IMR-90 (cell line): Measurements from ENCODE around the gene SLC35E4. TPM values are rescaled to one million over a fixed set of nuclear protein-coding genes. Genes with fewer than 3 reads are reported as not detected.

Experiments used
- ATAC-seq: fragments of 200-7000 bp; cut with Tn5 transposase; 2 replicates; pipeline ENCODE4 v1.9.1; 2020; ENCODE audit warnings: low read depth, mild to moderate bottlenecking, moderate library complexity
- BruUV-seq: library from RNA; stranded (reverse); fragments of 400-500 nt; replicated peaks from 2 replicates; lab custom pipeline; 2021; lab: Mats Ljungman, UMichigan
- CTCF ChIA-PET: fragments of 300-600 bp; formaldehyde crosslinking; extraction: SDS; loops from one replicate; lab custom pipeline; 2021; ENCODE audit warnings: antibody characterized with exemption; lab: Yijun Ruan, JAX
- POLR2A ChIA-PET: fragments of 300-600 bp; sonication (Branson Sonifier 250); formaldehyde crosslinking; loops from one replicate; lab custom pipeline; 2022; ENCODE audit warnings: antibody characterized with exemption; ENCODE audit not compliant: unreplicated experiment; lab: Charles Lee
- DNase-seq: peaks from one replicate; pipeline ENCODE4 v3.0.0; 2013
- H2AFZ ChIP-seq: replicated peaks from 2 replicates; pipeline ENCODE3; 2013; ENCODE audit warnings: low read length, mild to moderate bottlenecking; ENCODE audit not compliant: poor library complexity
- H2AK5ac ChIP-seq: 2 replicates; pipeline ENCODE4 v1.6.1; 2013; ENCODE audit warnings: low read depth, low read length, inconsistent platforms
- H2AK9ac ChIP-seq: replicated peaks from 2 replicates; pipeline ENCODE3; 2013; ENCODE audit warnings: mild to moderate bottlenecking, low read depth, low read length, moderate library complexity; ENCODE audit not compliant: poor library complexity
- H2BK120ac ChIP-seq: 2 replicates; pipeline ENCODE4 v1.6.1; 2013; ENCODE audit warnings: low read depth, low read length, inconsistent platforms
- H2BK15ac ChIP-seq: 3 replicates; pipeline ENCODE4 v1.6.1; 2013; ENCODE audit warnings: low read depth, low read length, inconsistent platforms
- H2BK20ac ChIP-seq: 2 replicates; pipeline ENCODE4 v1.6.1; 2013; ENCODE audit warnings: low read depth, mild to moderate bottlenecking, inconsistent platforms, low read length, moderate library complexity
- H2BK5ac ChIP-seq: 2 replicates; pipeline ENCODE4 v1.6.1; 2013; ENCODE audit warnings: mild to moderate bottlenecking, low read depth, low read length, inconsistent platforms; ENCODE audit not compliant: poor library complexity, severe bottlenecking
- H3K14ac ChIP-seq: replicated peaks from 2 replicates; pipeline ENCODE4 v1.6.1; 2013; ENCODE audit warnings: low read depth, low read length, inconsistent platforms
- H3K18ac ChIP-seq: 2 replicates; pipeline ENCODE4 v1.6.1; 2013; ENCODE audit warnings: low read depth, low read length, control low read depth
- H3K23ac ChIP-seq: 2 replicates; pipeline ENCODE4 v1.6.1; 2013; ENCODE audit warnings: low read depth, low read length, inconsistent platforms
- H3K27ac ChIP-seq: 2 replicates; pipeline ENCODE4 v1.5.1; 2013; ENCODE audit warnings: mild to moderate bottlenecking, control low read depth, low read length; ENCODE audit not compliant: insufficient read depth
- H3K27me3 ChIP-seq: 2 replicates; pipeline ENCODE4 v1.6.1; 2013; ENCODE audit warnings: low read length; ENCODE audit not compliant: control insufficient read depth, insufficient read depth
- H3K36me3 ChIP-seq: 2 replicates; pipeline ENCODE4 v1.6.1; 2013; ENCODE audit warnings: low read length, mixed read lengths; ENCODE audit not compliant: control insufficient read depth, insufficient read depth
- H3K4ac ChIP-seq: 2 replicates; pipeline ENCODE4 v1.6.1; 2013; ENCODE audit warnings: low read depth, low read length, inconsistent platforms
- H3K4me1 ChIP-seq: 2 replicates; pipeline ENCODE4 v1.6.1; 2013; ENCODE audit warnings: low read length, mixed read lengths; ENCODE audit not compliant: control insufficient read depth, insufficient read depth
- H3K4me2 ChIP-seq: 2 replicates; pipeline ENCODE4 v1.6.1; 2013; ENCODE audit warnings: low read depth, mild to moderate bottlenecking, control low read depth, low read length, moderate library complexity
- H3K4me3 ChIP-seq: 2 replicates; pipeline ENCODE4 v1.5.1; 2013; ENCODE audit warnings: low read depth, mild to moderate bottlenecking, control low read depth, low read length, moderate library complexity; ENCODE audit not compliant: insufficient read depth
- H3K56ac ChIP-seq: 2 replicates; pipeline ENCODE4 v1.6.1; 2013; ENCODE audit warnings: low read length, inconsistent platforms; ENCODE audit not compliant: insufficient read depth; ENCODE audit errors: extremely low read depth
- H3K79me1 ChIP-seq, 2 experiments: 2 replicates each; pipeline ENCODE4 v1.6.1; 2013; ENCODE audit warnings: low read length in 2 of 2, inconsistent platforms in 1 of 2, low read depth in 1 of 2
- H3K9ac ChIP-seq: 2 replicates; pipeline ENCODE4 v1.6.1; 2013; ENCODE audit warnings: low read depth, low read length, control low read depth
- H3K9me1 ChIP-seq: 2 replicates; pipeline ENCODE4 v1.6.1; 2013; ENCODE audit warnings: low read length, inconsistent platforms; ENCODE audit not compliant: insufficient read depth
- H3K9me3 ChIP-seq: 2 replicates; pipeline ENCODE4 v1.6.1; 2013; ENCODE audit warnings: low read length; ENCODE audit not compliant: control insufficient read depth, insufficient read depth
- H4K20me1 ChIP-seq: 2 replicates; pipeline ENCODE4 v1.6.1; 2013; ENCODE audit warnings: low read length, inconsistent platforms; ENCODE audit not compliant: insufficient read depth
- H4K5ac ChIP-seq: 2 replicates; pipeline ENCODE4 v1.6.1; 2013; ENCODE audit warnings: mild to moderate bottlenecking, low read depth, low read length, control low read depth
- H4K8ac ChIP-seq, 2 experiments: 2 replicates each; pipeline ENCODE4 v1.6.1; 2013; ENCODE audit warnings: low read depth in 2 of 2, low read length in 2 of 2, control low read depth in 1 of 2, inconsistent platforms in 1 of 2
- H4K91ac ChIP-seq: 2 replicates; pipeline ENCODE4 v1.6.1; 2013; ENCODE audit warnings: low read depth, low read length, inconsistent platforms; ENCODE audit not compliant: insufficient read depth
- CEBPB ChIP-seq: IDR thresholded peaks from 2 replicates; pipeline ENCODE4 v1.6.1; 2012; ENCODE audit warnings: low read depth, low read length, improper control_type of control experiment
- CTCF ChIP-seq: conservative IDR thresholded peaks from 2 replicates; pipeline ENCODE4 v1.5.1; 2012; ENCODE audit warnings: mild to moderate bottlenecking, low read depth, low read length, improper control_type of control experiment
- ELK1 ChIP-seq: fragments of 150-350 bp; IDR thresholded peaks from 2 replicates; pipeline ENCODE4 v1.6.1; 2016; ENCODE audit warnings: low read depth, mild to moderate bottlenecking, low read length, moderate library complexity, borderline replicate concordance
- FOS ChIP-seq: fragments of 150-350 bp; IDR thresholded peaks from 2 replicates; pipeline ENCODE4 v1.6.1; 2016; ENCODE audit warnings: low read depth, low read length
- MAFK ChIP-seq: IDR thresholded peaks from 2 replicates; pipeline ENCODE4 v1.6.1; 2012; ENCODE audit warnings: low read depth, low read length, improper control_type of control experiment
- MXI1 ChIP-seq: IDR thresholded peaks from 2 replicates; pipeline ENCODE4 v1.6.1; 2012; ENCODE audit warnings: low read depth, mild to moderate bottlenecking, low read length, moderate library complexity, borderline replicate concordance
- NFE2L2 ChIP-seq: fragments of 150-350 bp; IDR thresholded peaks from 2 replicates; pipeline ENCODE4 v1.6.1; 2016; ENCODE audit warnings: low read depth, mild to moderate bottlenecking, low read length
- POLR2A ChIP-seq: IDR thresholded peaks from 2 replicates; pipeline ENCODE4 v1.6.1; 2012; ENCODE audit warnings: mild to moderate bottlenecking, low read depth, low read length
- RAD21 ChIP-seq: IDR thresholded peaks from 2 replicates; pipeline ENCODE4 v1.6.1; 2012; ENCODE audit warnings: low read length, improper control_type of control experiment
- RCOR1 ChIP-seq: IDR thresholded peaks from 2 replicates; pipeline ENCODE4 v1.6.1; 2012; ENCODE audit warnings: mild to moderate bottlenecking, low read length, improper control_type of control experiment; ENCODE audit not compliant: insufficient replicate concordance
- RFX5 ChIP-seq: IDR thresholded peaks from 2 replicates; pipeline ENCODE4 v1.8.0; 2012; ENCODE audit warnings: low read depth, mild to moderate bottlenecking, low read length, moderate library complexity
- SMC3 ChIP-seq: fragments of 150-350 bp; IDR thresholded peaks from 2 replicates; pipeline ENCODE4 v1.6.1; 2016; ENCODE audit warnings: low read depth, mild to moderate bottlenecking, antibody characterized with exemption, low read length, moderate library complexity
- USF2 ChIP-seq: fragments of 150-350 bp; IDR thresholded peaks from 2 replicates; pipeline ENCODE4 v1.6.1; 2017; ENCODE audit warnings: mild to moderate bottlenecking, antibody characterized with exemption, low read length, low read depth
- WGBS, 2 experiments: methylation state at CpG; one replicate each; pipeline versions ENCODE4 v1.1.5 to v1.1.7; 2013; ENCODE audit warnings: missing lambda C conversion rate in 2 of 2; ENCODE audit not compliant: insufficient read length in 1 of 2; ENCODE audit errors: extremely low coverage in 2 of 2; 5-methylcytosine and 5-hydroxymethylcytosine counted together
- dilution Hi-C: fragments of 300-500 bp; cut with HindIII; formaldehyde crosslinking; loops from one replicate; pipeline ENCODE4 v1.14.3; 2018; ENCODE audit warnings: low sequenced_read_pairs; ENCODE audit not compliant: unreplicated experiment
- in situ Hi-C: fragments of 300-500 bp; cut with MboI; formaldehyde crosslinking; loops from 3 replicates; pipeline ENCODE4 v1.14.3; 2019; ENCODE audit warnings: low sequenced_read_pairs, inconsistent platforms, mixed read lengths
- intact Hi-C: fragments of 100-400 bp; cut with micrococcal nuclease; formaldehyde crosslinking; loops from 2 replicates; pipeline ENCODE4 v1.10.0; 2022
- polyA plus RNA-seq, 3 experiments: library from polyadenylated mRNA; depleted of rRNA; stranded (reverse); fragments of >200 nt; gene quantifications; 2 replicates each; pipeline ENCODE4 v1.2.3, GENCODE V29; 2012; ENCODE audit warnings: low replicate concordance in 1 of 3
- total RNA-seq: library from RNA; depleted of rRNA; stranded (reverse); fragments of >200 nt; gene quantifications from 2 replicates; pipeline ENCODE4 v1.2.3, GENCODE V29; 2012

The SLC35E4 gene
- total and polyA plus RNA-seq, 2 of the 4 experiments (the other 2 are of a cell fraction): 5.7 to 6.8 TPM

- 75% methylated on average over 2 of the region's 16 CpGs; no CpG with 5 or more reads in 1 of the 2 experiments for WGBS, 2 experiments
- Histone ChIP-seq H4K20me1 (peaks cover 8% of the 10 kb centered on the region), H2BK5ac (no peak overlapping the region), H4K8ac (0 out of 4 replicates have a peak overlapping the region, but pooled peaks of 1 of the 2 experiments have one; percentile 15), H2BK15ac (no peak overlapping the region), H3K9me1 (peaks cover 11% of the 10 kb centered on the region), H3K56ac (no peak overlapping the region), H3K9me3 (no peaks in the 10 kb centered on the region), H4K91ac (no peak overlapping the region; the same call in 1 of the 2 replicates), H4K5ac (no peak overlapping the region), H3K79me1 (peaks cover 10 to 44% of the 10 kb centered on the region in 2 experiments), H3K9ac (no peak overlapping the region), H3K27ac (no peak overlapping the region), H3K23ac (0 out of 2 replicates have a peak overlapping the region, but pooled peaks have one; percentile 8), H3K4me1 (peaks cover 8% of the 10 kb centered on the region), H2AFZ (peak overlapping the region; percentile 70), H2BK120ac (no peak overlapping the region), H3K4ac (0 out of 2 replicates have a peak overlapping the region, but pooled peaks have one; percentile 12), H3K27me3 (no peaks in the 10 kb centered on the region), H3K4me2 (no peak overlapping the region), H2AK5ac (peak overlapping the region; percentile 54; the same call in 1 of the 2 replicates), H3K4me3 (no peak overlapping the region), H2BK20ac (no peak overlapping the region; the same call in 1 of the 2 replicates), H3K18ac (no peak overlapping the region), H2AK9ac (peak overlapping the region; percentile 82), H3K36me3 (no peaks in the 10 kb centered on the region), H3K14ac (no peak overlapping the region)
- in situ Hi-C loops: no loop called here
- CTCF ChIA-PET: no interaction called here
- POLR2A ChIA-PET: no interaction called here
- dilution Hi-C loops: no loop called here
- TF ChIP-seq MXI1 (no peak), SMC3 (no peak), NFE2L2 (no peak), ELK1 (no peak), FOS (no peak), CEBPB (no peak), RAD21 (no peak), CTCF (no peak), POLR2A (no peak), USF2 (no peak), RFX5 (no peak), MAFK (no peak), RCOR1 (no peak)
- BruUV-seq: no TSS peak
- intact Hi-C loops: no loop called here
- ATAC-seq (no peak), DNase-seq (no peak)
Observed at GRCh38 chr22:30643055-30643875, 7.7 kb downstream of the SLC35E4 start.
